GM18526 (cell line): ENCODE measurements around the gene PCDHGB2.

ENCODE experiments used
- POLR2A ChIP-seq: IDR thresholded peaks from 3 replicates; pipeline ENCODE4 v1.6.1; 2011; ENCODE audit not compliant: insufficient read length; ENCODE audit errors: extremely low read depth

PCDHGB2 gene

DNA sequence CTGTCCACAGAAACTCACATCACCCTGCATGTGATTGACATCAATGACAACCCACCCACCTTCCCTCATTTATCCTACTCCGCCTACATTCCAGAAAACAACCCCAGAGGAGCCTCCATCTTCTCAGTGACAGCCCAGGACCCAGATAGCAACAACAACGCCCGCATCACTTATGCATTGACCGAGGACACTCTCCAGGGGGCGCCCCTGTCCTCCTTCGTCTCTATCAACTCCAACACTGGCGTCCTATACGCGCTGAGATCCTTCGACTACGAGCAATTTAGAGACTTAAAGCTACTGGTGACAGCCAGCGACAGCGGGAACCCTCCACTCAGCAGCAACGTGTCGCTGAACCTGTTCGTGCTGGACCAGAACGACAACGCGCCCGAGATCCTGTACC lies 14.5 kb upstream of the PCDHGB2 start:
- TF ChIP-seq POLR2A = no peak

- TF ChIP-seq POLR2A = no peak
These were observed 9.7 kb upstream of the PCDHGB2 start, which contains the start of gene PCDHGB1 for GRCh38 chr5:141349917-141350619. TSS of gene PCDHGB1 (plus strand) at chr5:141350099. CDS start at chr5:141350261, 162 bp downstream.

DNA sequence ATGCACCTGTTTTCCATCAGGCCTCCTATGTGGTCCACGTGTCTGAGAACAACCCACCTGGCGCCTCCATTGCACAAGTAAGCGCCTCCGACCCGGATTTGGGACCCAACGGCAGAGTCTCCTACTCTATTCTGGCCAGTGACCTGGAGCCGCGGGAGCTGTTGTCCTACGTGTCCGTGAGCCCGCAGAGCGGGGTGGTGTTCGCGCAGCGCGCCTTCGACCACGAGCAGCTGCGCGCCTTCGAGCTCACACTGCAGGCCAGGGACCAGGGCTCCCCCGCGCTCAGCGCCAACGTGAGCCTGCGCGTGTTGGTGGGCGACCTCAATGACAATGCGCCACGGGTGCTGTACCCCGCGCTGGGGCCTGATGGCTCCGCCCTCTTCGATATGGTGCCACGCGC lies 8.2 kb upstream of the PCDHGB2 start:
- no peak for TF ChIP-seq POLR2A

DNA sequence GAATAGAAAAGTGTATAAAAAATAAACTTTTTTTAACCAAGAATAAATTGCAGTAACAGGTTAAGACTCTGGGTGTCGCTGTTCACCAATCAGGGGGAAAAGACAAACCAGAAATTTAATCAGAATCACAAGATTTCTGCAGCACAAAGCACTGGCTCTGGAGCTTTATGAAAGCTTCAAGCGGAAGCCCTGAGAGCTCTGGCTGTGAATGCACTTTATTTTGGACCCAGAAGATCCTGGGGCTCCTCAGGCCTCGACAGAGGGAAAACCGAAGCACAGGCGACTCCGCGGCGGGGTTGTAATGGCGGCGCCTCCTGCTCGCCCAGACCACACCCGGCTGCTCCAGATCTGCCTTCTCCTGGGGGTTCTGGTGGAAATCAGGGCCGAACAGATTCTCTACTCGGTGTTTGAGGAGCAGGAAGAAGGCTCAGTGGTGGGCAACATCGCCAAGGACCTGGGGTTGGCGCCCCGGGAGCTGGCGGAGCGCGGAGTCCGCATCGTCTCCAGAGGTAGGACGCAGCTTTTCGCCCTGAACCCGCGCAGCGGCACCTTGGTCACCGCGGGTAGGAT lies 4.8 kb upstream of the PCDHGB2 start, which contains the start of gene PCDHGA4:
Gene PCDHGA4 (plus strand): TSS at position 122 of the 570 bp plus-strand sequence. CDS start 87 bp downstream, at position 209.
- TF ChIP-seq POLR2A = no peak

GRCh38 chr5:141355641-141356040 lies 4.2 kb upstream of the PCDHGB2 start:
- no peak for TF ChIP-seq POLR2A

DNA sequence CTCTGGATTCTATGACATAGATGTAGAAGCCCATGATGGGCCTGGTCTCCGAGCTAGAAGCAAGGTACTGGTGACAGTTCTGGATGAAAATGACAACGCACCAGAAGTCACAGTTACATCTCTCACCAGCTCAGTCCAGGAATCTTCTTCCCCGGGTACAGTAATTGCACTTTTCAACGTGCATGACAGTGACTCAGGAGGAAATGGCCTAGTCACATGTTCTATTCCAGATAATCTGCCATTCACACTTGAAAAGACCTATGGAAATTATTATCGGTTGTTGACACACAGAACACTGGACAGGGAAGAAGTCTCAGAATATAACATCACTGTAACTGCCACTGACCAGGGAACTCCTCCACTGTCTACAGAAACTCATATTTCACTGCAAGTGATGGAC lies 3.7 kb upstream of the PCDHGB2 start:
- TF ChIP-seq POLR2A = no peak

DNA sequence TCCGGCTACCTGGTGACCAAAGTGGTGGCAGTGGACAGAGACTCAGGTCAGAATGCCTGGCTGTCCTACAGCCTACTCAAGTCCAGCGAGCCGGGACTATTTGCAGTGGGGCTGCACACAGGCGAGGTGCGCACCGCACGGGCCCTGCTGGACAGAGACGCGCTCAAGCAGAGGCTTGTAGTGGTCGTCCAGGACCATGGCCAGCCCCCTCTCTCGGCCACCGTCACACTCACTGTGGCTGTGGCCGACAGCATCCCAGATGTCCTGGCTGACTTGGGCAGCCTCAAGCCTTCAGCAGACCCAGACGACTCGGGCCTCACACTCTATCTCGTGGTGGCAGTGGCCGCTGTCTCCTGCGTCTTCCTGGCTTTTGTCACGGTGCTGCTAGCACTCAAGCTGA lies 2.8 kb upstream of the PCDHGB2 start:
- no peak for TF ChIP-seq POLR2A

DNA sequence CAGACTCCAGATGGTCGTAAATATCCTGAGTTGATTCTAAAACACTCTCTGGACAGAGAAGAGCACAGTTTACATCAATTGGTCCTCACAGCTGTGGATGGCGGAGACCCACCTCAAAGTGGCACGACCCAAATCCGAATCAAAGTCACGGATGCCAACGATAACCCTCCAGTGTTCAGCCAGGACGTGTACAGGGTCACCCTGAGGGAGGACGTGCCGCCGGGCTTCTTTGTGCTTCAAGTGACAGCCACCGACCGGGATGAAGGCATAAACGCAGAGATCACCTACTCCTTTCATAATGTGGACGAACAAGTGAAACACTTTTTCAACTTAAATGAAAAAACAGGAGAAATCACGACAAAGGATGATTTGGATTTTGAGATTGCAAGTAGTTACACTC lies 891 bp downstream of the PCDHGB2 start:
- no peak for TF ChIP-seq POLR2A

- TF ChIP-seq POLR2A = no peak
These were observed 2.9 kb downstream of the PCDHGB2 start for GRCh38 chr5:141362719-141363118.

GRCh38 chr5:141363952-141364660 lies 4.3 kb downstream of the PCDHGB2 start, which contains the start of gene PCDHGA5:
TSS of gene PCDHGA5 (plus strand) at chr5:141364162. CDS start at chr5:141364331, 169 bp downstream.
- TF ChIP-seq POLR2A = no peak

- TF ChIP-seq POLR2A = no peak
These were observed 6.5 kb downstream of the PCDHGB2 start for GRCh38 chr5:141366016-141366896.

- TF ChIP-seq POLR2A = no peak
These were observed 10.4 kb downstream of the PCDHGB2 start, which contains the start of gene PCDHGB3 for GRCh38 chr5:141369994-141370848. TSS of gene PCDHGB3 (plus strand) at chr5:141370242. CDS start at chr5:141370395, 153 bp downstream.

GRCh38 chr5:141371572-141372475 lies 12.0 kb downstream of the PCDHGB2 start:
- no peak for TF ChIP-seq POLR2A

GRCh38 chr5:141373673-141374317 lies 14.0 kb downstream of the PCDHGB2 start, which contains the start of gene PCDHGA6:
TSS of gene PCDHGA6 (plus strand) at chr5:141373891. CDS start at chr5:141374084, 193 bp downstream.
- TF ChIP-seq POLR2A = no peak
